ENCODE results near the gene GPATCH2L.

The GPATCH2L gene

GRCh38 chr14:76136476-76137110 lies 15.1 kb upstream of the GPATCH2L start:
- no peak for DNase-seq

DNA sequence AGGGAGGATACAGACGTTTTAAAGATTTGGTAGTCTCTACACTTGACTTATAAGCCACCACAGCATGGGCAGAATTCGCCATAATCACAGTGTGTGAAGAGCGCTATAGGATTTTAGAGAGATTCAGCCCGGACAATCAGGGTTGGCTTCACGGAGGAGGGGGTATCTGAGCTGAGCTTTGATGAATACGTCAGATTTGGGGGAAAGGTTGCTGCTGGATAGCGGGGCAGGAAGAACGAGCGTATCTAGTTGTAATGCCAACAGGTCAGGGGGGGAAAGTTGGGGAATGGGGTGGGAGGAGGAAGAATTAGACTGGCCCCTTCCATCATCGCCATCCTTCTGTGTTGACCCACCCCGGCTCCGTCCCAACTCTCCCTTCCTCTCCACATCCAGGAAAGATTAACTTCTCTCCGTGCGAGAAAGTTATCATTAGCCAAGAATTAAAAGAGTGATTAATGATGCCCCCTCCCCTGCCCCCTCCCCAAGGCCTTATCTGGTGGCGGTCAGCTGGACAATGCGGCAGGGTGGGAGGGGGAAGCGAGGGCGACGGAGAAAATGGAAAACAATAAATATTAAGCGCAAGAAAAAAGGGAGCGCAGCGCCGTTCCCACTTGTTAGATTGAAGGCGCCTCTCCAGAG lies 13.5 kb upstream of the GPATCH2L start:
- DNase-seq: no peak

GRCh38 chr14:76138758-76139723 lies 12.7 kb upstream of the GPATCH2L start:
- no peak for DNase-seq

DNA sequence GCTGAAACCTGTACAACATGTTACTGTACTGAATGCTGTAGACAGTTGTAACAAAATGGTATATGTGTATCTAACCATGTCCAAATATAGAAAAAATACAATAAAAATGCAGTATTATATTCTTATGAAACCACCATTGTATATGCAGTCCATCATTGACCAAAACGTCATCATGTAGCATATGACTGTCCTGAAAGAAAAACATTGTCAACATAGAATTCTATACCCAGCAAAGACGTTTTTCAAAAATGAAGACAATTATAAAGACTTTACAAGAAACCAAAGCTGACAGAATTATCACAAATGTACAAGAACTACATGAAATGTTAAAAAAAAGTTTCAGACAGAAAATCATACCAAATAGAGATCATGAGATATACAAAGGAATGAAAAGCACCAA lies 8.1 kb upstream of the GPATCH2L start:
- DNase-seq: no peak

- no peak for DNase-seq
Observed at GRCh38 chr14:76146976-76147375, 4.7 kb upstream of the GPATCH2L start.

- DNase-seq: no peak
Observed at GRCh38 chr14:76149196-76149595, 2.5 kb upstream of the GPATCH2L start.

DNA sequence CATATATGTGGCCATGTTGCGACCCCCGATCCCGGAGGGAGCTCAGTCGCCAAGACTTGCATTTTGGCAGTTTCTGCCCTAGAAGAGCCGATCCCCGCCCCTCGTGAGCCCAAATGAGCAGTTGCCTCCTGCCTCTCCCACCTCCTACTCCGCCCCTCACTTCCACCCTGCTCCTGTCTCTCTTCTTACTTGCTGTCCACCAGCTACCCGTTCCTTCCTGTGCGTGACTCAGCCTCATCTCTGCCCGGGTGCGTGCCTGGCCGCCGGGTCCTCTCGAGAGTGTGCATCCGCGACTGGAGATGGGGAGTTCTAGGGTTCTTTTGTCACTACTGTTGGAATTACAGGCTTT lies 585 bp downstream of the GPATCH2L start:
- DNase-seq: peak; percentile 88

DNA sequence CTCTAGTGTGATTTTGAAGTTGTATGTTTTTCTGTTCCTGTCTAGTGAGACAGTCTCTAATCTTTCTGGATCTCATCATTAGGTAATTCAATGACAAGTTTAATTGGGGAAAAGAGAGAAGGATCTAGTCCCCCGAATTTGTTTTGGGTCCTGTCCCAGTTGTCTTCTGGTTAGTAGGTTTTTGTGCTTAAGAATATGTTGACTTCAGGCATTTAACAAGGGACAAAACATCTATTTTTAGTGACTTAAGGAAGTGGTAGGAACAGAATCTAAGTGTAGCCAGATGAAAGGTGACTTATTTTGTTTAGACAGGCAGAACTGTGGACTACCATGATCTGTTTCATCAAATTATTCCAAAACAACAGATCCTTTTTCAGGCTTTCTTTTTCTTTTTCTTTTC lies 2.2 kb downstream of the GPATCH2L start:
- no peak for DNase-seq

DNA sequence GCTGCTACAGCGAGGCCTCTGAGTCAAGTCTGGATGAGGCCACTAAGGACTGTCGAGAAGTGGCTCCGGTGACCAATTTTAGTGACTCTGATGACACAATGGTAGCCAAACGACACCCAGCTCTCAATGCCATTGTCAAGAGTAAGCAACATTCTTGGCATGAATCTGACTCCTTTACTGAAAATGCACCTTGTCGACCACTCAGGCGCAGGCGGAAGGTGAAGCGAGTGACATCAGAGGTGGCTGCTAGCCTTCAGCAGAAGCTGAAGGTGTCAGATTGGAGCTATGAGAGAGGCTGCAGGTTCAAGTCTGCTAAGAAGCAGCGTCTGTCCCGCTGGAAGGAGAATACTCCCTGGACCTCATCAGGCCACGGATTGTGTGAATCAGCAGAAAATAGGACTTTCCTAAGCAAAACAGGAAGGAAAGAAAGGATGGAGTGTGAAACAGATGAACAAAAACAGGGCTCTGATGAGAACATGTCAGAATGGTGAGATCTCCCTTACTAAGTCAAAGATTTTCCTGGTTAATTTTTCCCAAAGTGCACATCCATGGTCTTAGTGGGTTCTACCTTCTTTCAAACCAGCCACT lies 2.9 kb downstream of the GPATCH2L start:
- no peak for DNase-seq

- DNase-seq: no peak
Observed at GRCh38 chr14:76163668-76164363, 12.1 kb downstream of the GPATCH2L start.

- DNase-seq: peak; percentile 20
Observed at GRCh38 chr14:76168531-76168930, 16.8 kb downstream of the GPATCH2L start.

GRCh38 chr14:76169776-76170175 lies 18.1 kb downstream of the GPATCH2L start:
- DNase-seq: no peak

- no peak for DNase-seq
Observed at GRCh38 chr14:76174982-76175381, 23.3 kb downstream of the GPATCH2L start.

DNA sequence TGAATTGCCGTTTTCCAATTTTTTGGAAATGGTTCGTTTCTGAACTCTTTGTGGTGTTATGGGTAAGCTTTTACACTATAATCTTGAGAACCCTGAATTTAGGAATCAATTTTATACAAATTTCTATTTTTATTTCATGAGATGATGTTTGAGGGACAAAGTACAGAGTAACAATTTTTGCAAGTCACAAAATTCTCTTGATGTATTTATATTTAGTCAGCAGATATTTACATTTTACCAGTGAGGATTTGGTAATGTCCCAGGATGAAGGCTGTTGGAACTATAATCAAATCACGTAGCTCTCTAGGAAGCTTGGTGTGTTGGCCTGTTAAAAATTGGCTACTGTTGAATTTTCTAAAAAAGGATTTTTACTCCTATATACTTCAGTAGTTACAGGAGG lies 24.2 kb downstream of the GPATCH2L start:
- DNase-seq: no peak

- peak; percentile 7 for DNase-seq
Observed at GRCh38 chr14:76181546-76181945, 29.8 kb downstream of the GPATCH2L start.

- DNase-seq: peak; percentile 54
Observed at GRCh38 chr14:76186308-76187027, 34.7 kb downstream of the GPATCH2L start.

DNA sequence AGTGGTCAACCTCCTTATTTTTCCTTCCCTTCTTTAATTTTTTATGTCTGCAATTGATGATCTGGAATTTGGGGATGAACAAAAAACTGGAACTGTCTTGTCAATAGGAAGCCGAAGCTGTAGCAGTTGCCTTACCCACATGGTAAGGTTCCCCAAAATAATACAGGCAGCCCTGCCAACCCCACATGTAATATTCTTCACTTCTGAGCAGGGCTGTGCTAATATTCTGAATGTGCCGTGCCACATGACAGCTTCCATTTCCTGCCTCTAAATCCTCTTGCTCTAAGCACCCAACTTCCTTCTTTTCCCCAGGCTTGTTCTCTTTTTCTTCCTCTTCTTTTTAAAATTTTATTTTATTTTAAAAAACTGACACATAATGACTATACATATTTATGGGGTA lies 39.6 kb downstream of the GPATCH2L start:
- DNase-seq: no peak

DNA sequence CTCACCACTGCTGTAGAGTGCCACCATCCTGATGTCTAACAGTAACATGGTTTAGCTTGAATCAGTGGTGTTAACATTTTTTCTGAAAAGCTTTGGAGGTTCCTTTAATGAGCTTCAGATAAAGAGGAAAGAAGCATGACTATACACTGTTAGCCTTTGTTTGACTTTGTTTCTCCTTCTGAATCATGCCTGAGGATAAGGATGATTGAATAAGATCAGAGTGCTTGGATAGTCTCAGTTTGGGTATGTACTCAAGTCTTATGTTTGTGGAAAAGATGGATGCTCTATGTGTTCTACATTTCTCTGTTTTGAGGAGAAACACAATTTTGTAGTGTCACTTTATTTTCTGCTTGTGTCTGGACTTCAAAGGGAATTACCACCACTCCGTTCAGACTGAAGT lies 42.0 kb downstream of the GPATCH2L start:
- no peak for DNase-seq

DNA sequence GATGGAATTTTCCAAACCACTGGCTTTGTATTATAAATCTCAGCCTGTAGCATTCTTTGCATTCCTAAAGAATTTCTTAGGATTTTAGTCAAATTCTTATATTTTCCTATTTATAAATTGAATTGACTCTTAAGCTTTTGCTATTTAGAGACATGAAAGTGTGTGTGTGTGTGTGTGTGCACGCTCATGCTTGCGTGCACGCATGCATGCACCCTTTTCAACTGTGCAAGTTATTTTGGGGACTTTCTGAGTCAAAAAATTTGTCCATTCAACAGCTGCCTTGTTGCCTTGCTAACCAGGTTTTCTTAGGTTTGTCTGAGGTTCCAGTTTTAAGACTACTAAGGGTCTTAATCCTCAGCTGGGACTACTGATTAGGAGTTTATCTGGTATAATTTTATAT lies 42.6 kb downstream of the GPATCH2L start:
- DNase-seq: no peak

- DNase-seq: no peak
Observed at GRCh38 chr14:76195003-76195402, 43.3 kb downstream of the GPATCH2L start.

DNA sequence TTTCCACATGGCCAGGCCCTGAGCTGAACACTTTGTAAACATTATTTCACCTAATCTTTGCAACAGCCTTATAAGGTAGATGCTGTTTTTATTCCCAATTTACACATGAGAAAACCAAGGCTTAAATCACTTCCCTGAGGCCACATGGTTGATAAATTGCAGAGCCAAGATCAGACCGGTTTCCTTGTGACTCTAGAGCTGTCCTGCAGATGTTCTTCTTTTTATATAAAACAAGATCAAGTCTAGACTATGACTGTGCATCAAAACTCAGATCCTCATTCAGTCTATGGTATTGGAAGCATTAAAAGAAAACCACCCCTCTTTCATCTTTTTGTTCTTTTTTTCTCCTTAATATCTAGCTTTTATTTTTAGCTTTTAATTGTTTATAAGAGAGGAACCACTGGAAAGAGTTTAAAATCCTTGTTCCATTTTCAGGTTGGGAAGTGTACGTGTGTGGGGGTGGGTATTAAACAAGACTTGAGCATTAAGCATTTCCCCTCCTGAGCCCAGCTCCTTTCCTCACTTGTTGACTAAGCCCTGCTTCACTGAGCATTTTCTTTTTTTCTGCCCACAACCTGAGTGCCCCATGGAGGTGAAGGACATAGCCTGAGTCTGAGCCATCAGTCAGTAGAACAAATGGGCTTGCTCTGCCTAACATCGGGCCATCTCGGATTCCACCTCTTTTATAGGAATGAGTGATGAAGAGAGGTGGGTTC lies 45.4 kb downstream of the GPATCH2L start:
- no peak for DNase-seq
